GM12873 (cell line): ENCODE results near the gene NEK11.

ENCODE experiments used
- CTCF ChIP-seq: IDR thresholded peaks from 2 replicates; pipeline ENCODE4 v1.5.1; 2012; ENCODE audit warnings: low read depth, mild to moderate bottlenecking, moderate library complexity, low read length, control low read depth; ENCODE audit not compliant: insufficient read depth; ENCODE audit errors: missing control alignments

The NEK11 gene

DNA sequence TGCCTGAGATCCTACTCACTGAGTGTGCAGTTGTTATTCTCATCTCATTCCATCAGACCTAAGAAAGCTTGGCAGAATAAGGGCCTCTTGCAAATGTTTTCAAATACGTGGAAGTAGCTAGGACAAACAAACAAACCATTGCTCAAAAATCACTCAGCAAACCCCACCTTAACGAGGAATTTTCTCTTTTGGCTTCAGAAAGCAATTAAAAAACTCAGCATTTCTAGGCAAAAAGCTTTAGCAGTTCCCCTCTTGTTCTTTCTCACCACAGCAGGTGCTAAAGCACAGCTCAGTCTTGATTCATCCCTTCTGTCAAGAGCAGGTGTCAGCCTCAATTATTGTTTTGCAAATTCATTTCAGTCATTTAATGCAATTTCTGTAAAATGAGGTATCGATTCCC, 296.3 kb downstream of the NEK11 start:
- TF ChIP-seq CTCF, result no peak

DNA sequence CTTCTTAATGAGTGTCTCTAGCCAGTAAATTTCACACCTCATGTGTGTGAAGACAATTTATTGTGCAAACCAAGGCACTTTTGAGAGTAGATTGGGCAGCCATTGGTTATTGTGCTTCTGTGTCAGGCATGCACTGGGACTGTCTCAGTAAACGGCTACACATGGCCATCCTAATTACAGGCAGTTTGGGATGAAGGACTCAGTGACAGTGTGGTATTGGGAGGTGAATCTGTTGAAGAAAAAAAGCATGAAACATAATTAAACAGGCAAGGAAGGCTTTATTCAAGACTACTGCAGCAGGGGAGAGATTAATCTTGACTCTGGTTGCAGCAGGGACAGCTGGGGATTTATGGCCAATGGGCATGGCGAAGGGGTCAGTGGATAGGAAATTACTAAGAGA, 297.1 kb downstream of the NEK11 start:
- no peak for TF ChIP-seq CTCF

GRCh38 chr3:131324923-131325322, 298.2 kb downstream of the NEK11 start:
- no peak for TF ChIP-seq CTCF

DNA sequence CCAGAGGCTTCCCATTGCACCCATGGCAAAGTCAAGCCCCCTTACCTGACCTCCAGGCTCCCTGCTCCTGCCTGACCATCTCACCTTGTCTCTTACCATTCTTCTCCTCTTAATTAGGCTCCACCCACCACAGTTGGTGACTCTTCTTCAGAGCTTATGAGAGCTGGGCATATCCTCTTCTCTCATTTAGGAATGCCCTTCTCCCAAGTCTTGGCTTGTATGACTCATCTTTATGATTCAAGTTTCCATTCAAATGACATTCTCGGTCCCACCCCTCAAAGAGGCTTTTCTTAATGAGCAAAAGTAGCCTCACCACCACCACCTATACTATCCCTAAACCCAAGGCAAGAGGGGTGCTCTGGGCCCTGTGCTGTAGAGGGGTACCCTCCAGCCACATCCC, 299.6 kb downstream of the NEK11 start:
- TF ChIP-seq CTCF, result no peak

DNA sequence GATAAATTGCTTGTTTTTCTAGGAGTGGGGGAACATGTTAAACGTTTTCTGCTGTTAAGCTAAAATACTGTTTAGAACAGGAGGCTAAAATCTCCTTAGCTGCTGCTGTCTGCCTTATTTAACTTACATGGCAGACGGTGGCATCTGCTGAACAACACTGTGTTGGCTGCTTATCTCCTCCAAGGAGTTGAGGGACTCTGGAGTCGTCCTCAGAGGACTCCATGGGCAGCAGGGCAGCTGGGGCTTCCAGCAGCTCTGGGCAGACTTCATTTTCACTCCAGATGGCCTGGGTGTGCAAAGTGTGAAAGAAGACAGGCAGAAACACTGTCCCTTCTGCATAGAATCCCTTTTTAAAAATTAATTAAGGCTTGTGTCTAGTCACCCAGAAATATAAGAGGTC, 302.0 kb downstream of the NEK11 start:
- TF ChIP-seq CTCF, result no peak

DNA sequence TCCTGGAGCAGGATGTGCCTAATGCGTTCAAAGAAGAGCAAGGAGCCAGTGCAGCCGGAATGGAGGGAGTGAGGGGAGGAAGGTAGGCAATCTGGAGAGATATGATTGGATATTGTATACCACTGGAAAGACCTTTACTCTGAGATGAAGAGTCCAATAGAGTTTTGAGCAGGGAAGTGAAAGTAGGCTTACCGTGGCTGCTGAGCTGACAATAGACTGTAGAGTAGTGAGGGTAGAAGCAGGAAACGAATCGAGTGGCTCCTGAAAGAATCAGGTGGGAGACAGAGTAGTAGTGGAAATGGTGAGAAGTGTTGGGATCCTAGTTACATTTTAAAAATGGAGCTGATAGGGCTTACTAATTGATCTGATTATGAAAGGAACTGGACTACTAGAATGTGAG, 303.1 kb downstream of the NEK11 start:
- TF ChIP-seq CTCF, result no peak

DNA sequence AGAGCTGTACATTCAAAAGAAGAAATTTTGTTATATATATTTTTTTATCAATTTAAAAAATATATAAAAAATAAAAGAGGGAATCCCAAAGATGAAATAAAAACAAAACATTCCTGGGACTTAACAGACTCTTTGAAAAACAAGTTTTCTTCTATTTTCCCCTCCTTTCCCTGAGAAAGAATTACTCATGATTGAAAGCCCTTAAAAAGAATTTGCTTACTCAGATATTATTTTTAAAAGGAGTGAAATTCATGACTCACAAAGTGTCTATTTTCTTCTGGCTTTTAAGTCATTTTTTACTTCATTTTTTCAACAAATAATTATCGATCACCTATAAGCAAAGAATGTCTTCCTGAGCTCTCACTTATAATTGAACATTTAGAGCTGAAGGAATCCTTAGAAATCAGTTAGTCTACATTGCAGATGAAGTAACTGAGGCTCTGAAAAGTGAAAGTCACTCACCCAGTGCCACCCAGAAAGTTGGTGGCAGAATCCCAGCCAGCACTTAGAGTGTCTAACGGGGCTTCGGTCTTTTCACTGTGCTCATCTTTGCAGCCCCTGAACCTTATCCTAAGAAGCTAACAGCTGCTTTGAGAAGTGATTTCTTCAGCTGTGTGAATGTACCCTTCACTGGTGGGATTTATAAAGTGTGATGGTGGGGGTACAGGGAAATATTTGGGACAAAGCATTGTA, 312.4 kb downstream of the NEK11 start:
- no peak for TF ChIP-seq CTCF
